ENCODE data around the gene MATCAP1.

DNA sequence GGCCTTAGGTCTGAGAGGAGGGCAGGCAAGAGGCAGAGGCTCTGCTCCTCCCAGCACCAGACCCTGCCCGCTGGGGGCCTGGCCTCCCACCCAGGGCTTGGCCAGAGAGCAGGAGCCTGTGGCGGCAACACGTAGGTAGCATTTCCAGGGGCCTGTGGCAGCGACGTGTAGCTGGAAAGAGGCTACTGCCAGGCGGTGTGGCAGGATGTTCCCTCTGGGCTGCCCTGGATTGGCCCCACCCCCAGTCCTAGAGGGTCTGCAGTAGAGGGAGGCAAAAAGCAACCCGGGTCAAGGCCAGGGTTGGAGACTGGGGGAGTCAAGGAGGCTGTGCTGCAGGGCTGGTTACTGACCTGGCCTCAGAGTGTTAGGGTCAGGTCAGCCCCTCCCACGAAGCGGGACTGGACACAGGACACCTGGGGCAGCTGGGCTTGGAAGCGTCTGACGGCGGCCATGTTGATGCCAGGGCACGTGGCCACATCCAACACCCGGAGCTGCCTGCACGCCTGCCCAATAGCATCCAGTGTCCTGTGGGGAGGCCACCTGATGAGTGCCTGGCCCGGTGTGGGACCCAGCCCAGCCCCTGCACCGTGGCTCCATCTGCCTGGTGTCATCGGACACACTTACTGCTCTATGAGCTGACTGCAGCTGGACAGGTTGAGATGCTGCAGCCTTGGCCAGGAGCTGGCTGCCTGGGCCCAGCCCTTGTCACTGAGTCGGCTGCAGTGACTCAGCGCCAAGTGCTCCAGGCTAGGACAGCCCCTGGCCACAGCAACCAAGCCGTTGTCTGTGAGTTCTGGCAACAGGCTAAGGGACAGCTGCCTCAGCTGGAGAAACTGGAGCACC, 23.7 kb upstream of the MATCAP1 start:
- TF ChIP-seq, protein P1, sequence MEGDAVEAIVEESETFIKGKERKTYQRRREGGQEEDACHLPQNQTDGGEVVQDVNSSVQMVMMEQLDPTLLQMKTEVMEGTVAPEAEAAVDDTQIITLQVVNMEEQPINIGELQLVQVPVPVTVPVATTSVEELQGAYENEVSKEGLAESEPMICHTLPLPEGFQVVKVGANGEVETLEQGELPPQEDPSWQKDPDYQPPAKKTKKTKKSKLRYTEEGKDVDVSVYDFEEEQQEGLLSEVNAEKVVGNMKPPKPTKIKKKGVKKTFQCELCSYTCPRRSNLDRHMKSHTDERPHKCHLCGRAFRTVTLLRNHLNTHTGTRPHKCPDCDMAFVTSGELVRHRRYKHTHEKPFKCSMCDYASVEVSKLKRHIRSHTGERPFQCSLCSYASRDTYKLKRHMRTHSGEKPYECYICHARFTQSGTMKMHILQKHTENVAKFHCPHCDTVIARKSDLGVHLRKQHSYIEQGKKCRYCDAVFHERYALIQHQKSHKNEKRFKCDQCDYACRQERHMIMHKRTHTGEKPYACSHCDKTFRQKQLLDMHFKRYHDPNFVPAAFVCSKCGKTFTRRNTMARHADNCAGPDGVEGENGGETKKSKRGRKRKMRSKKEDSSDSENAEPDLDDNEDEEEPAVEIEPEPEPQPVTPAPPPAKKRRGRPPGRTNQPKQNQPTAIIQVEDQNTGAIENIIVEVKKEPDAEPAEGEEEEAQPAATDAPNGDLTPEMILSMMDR (conservative IDR thresholded peaks at IDR 0.05; ENCODE audit: low read depth, low read length), result no peak
- no peak for TF ChIP-seq EZH2 (IDR thresholded peaks at IDR 0.05; ENCODE audit: borderline replicate concordance, low read depth, low read length, poor library complexity, severe bottlenecking)
